HG03439 (cell line): ENCODE measurements around the gene NDUFS3.

ENCODE experiments used
- ATAC-seq: cut with Tn5 transposase; IDR thresholded peaks from one replicate; pipeline ENCODE4 v1.9.1; 2021; ENCODE audit warnings: mild to moderate bottlenecking, moderate library complexity; ENCODE audit not compliant: unreplicated experiment

Gene NDUFS3

DNA sequence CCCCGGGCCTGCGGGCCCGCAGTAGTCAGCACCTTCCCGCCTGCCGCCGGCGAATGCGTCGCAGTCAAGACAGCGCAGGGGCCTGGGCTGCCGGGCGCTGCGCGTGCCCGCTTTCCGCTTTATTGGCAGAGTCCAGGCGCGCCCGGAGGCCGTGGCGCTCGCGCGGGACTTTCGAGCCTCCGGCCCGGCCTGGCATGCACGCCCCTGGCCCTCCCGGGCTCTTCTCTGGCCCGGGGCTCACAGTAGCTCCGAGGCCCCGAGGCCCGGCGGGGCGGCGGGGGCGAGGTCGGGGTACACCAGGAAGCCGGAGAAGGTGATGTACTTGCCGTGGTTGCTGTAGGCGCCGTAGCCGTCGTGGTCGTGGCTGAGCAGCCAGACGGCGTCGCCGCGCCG lies 10.7 kb downstream of the NDUFS3 start:
- ATAC-seq: no peak

DNA sequence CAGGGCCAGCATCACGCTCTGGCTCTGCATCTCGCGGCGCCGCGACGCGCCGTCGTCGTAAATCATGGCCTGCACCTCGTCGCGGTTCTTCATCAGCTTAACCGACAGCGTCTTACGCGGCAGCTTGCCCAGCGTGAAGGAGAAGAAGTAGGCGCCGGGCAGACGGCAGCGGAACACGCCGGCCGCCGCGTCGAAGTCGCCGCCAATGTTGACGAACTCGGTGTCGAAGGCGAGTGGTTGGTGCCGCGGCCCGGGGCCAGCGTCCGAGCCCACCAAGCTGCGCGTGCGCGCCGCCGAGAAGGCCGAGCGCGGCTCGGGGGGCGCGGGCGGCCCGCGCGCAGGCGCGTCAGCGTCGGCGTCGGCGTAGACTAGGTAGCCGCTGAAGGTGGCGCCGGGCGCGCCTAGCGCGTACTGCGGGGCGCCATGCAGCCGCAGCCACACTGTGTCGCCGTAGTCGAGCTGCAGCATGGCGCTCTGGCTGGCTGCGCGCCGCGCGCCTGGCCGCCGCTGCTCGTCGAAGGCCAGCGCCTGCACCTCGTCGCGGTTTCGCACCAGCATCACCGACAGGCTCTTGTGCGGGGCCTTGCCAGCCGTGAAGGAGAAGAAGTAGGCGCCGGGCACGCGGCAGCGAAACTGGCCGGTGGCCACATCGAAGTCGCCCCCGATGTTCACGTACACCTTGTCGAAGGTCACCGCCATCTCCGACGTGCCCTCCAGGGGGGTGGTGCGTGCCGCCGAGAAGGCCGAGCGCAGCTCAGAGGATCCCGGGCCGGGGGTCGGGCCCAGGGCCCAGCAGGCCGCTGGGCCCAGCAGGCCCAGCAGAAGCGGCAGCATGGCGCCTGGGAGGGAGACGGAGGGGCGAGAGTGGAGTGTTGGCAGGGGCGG lies 11.3 kb downstream of the NDUFS3 start:
- ATAC-seq: no peak

GRCh38 chr11:47591764-47592163 lies 12.9 kb downstream of the NDUFS3 start:
- no peak for ATAC-seq

- no peak for ATAC-seq
Observed at GRCh38 chr11:47592251-47592650, 13.4 kb downstream of the NDUFS3 start.

DNA sequence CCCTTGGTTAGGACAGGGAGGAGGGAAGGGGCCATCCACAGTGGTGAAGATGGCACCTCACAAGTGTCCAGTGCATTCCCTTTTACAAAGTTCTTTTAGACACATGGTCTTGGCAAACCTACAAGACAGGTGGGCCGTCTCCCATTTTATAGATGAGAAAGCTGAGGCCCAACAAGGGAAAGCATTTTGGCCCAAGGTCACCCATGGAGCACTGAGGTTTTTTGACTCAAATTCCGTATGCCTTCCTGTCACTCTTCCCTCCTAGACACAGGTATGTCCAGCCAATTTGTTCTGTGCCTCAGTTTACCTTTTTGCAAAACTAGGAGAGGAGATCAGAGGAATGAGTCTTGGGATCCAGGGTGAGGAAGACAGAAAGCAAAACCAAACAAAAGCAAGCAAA lies 14.1 kb downstream of the NDUFS3 start:
- ATAC-seq: no peak

- ATAC-seq: no peak
Observed at GRCh38 chr11:47593492-47593933, 14.6 kb downstream of the NDUFS3 start.

- no peak for ATAC-seq
Observed at GRCh38 chr11:47593934-47594855, 15.3 kb downstream of the NDUFS3 start, which contains the start of gene C1QTNF4. C1QTNF4 (minus strand) TSS chr11:47594411; CDS start chr11:47590810, 3,601 bp downstream.

GRCh38 chr11:47595029-47595428 lies 16.2 kb downstream of the NDUFS3 start:
- ATAC-seq: no peak

DNA sequence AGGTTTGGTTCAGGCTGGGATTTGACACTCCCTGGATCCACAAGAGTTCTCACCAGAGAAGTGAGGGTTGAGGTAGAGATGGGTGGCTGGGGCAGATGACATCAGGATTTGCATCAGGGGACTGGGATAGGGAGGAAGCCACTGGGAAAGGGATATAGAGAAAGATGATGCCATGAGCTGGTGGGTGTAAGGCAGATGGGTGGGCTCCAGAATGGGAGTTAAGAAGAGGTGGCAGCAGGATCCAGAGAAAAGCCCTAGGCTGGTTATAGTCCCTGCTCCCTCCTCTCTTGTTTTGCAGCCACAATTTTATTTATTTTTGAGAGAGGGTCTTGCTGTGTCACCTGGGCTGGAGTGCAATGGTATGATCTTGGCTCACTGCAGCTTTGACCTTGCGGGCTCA lies 17.1 kb downstream of the NDUFS3 start:
- no peak for ATAC-seq

DNA sequence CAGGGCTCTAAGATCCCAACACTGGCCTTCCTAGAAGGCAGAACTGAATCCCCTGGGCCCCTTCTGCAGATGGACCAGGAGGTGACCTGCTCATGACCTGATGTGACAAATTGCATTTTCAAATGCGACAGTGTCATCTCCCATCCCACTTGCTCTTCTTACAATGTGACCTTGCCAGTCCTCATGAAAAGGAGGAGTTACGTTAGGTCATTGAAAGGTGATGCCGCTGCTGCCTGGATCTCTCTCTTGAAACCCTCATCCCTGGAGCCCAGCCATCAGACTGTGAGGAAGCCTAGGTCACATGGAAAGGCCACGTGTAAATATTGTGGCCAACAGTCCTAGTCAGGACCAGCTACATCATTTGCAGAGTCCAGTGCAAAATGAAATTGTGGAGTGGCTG lies 21.0 kb downstream of the NDUFS3 start:
- no peak for ATAC-seq

- ATAC-seq: no peak
Observed at GRCh38 chr11:47603295-47603694, 24.4 kb downstream of the NDUFS3 start.

GRCh38 chr11:47605921-47606320 lies 27.0 kb downstream of the NDUFS3 start:
- no peak for ATAC-seq

DNA sequence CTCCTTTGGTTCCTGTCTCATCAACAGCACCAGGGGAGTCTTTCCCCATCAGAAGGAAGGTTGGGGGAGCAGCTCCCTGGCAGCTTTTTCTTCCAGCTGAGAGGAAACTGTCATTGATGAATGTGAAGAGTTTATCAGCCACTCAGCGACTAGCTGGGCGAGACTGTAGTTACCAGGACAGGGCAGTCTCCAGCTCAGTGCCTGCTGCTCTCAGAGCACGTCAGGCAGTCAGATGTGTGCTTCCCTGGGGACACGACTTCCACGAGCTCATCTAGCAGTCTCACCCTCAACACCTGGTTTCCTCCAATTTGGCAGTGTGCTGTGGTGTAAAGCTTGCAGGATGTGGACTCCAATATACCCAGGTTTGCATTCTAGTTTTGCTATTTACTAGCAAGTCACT lies 27.9 kb downstream of the NDUFS3 start:
- ATAC-seq: no peak

GRCh38 chr11:47607380-47607779 lies 28.5 kb downstream of the NDUFS3 start:
- ATAC-seq: no peak

- no peak for ATAC-seq
Observed at GRCh38 chr11:47609675-47610074, 30.8 kb downstream of the NDUFS3 start.

GRCh38 chr11:47611348-47611794 lies 32.5 kb downstream of the NDUFS3 start:
- no peak for ATAC-seq

DNA sequence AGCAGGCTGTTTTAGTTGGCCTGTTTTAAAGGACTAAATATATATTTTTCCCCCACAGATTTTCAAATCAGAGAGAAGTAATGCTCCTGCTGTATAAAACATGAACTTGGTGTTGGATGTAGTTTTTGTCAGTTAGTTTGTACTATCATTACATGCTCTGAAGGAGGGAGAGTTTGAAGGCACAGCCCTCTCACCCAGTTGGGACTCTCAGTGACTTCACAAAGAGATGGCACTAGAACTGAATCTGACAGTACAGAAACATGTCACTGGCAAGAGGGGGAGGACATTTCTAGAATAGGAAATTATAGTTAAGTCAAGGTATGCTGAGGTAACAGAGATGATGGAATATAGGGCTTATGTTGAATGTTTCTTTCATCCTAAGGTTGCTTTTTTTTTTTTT lies 36.4 kb downstream of the NDUFS3 start:
- ATAC-seq: no peak

- ATAC-seq: no peak
Observed at GRCh38 chr11:47616726-47617416, 38.0 kb downstream of the NDUFS3 start.

DNA sequence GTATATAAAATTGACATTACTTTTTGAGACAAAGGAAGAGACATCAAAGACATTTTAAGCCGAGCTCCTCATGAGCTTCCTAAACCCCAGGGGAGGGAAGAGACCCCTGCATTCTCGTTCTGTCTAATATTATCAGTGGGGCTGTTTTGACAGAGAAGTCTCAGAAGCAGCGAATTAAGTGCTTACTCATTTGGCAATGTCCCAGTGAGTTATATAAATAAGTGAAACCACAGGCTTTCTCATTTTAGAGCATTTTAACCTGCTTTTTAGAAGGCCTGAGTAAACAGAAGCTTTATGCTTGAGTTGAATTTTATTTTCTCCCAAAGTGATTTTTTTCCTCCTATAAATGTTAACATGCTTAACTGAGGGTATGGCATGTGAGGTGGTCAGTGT lies 38.5 kb downstream of the NDUFS3 start:
- no peak for ATAC-seq

GRCh38 chr11:47620836-47621378 lies 42.0 kb downstream of the NDUFS3 start:
- ATAC-seq: no peak

DNA sequence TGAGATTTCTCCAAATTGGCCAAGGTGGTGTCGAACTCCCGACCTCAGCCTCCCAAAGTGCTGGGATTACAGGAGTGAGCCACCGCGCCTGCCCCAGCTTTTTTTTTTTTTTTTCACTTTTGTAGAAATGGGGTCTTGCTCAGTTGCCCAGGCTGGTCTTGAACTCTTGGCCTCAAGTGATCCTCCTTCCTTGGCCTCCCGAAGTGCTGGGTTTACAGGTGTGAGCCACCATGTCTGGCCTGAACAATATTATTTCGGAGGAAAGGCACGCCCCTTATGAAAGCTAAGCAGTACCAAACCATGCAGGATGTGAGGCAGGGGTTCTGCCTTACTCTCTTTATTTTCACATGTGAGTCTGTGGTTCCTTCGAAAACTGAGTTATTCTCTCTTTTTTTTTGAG lies 47.4 kb downstream of the NDUFS3 start:
- no peak for ATAC-seq
